ENCODE data around the gene SYT17. TPM values are rescaled to one million over a fixed set of nuclear protein-coding genes. Genes with fewer than 3 reads are reported as not detected.

The SYT17 gene
- total RNA-seq, 4 donors from 2014 or later, result 0.29 to 4.4 (median 2.2) TPM

GRCh38 chr16:19145010-19145409 is 23.0 kb upstream of the SYT17 start:
- intact Hi-C loops (cut with DNase I; ENCODE audit: low total_unique reads), result no loop called here

GRCh38 chr16:19147126-19147525 is 20.9 kb upstream of the SYT17 start:
- intact Hi-C loops (cut with DNase I; ENCODE audit: low total_unique reads), result no loop called here
- TF ChIP-seq CTCF (IDR thresholded peaks at IDR 0.05), result no peak
- TF ChIP-seq POLR2A (IDR thresholded peaks at IDR 0.05), result no peak
- no peaks in the 10 kb centered on the region for H3K9me3 ChIP-seq
- H3K4me1 ChIP-seq, result no peaks in the 10 kb centered on the region
- H3K27ac ChIP-seq, result no peak overlapping the region
- no peaks in the 10 kb centered on the region for H3K27me3 ChIP-seq
- DNase-seq, result no peak
- H3K4me3 ChIP-seq, result no peak overlapping the region
- no peaks in the 10 kb centered on the region for H3K36me3 ChIP-seq

More at GRCh38 chr16:19145010-19145409, 23.0 kb upstream of the SYT17 start:
- TF ChIP-seq POLR2A (IDR thresholded peaks at IDR 0.05) (no peak), CTCF (IDR thresholded peaks at IDR 0.05) (no peak)
- Histone ChIP-seq H3K4me3 (no peak overlapping the region), H3K4me1 (no peaks in the 10 kb centered on the region), H3K27me3 (no peaks in the 10 kb centered on the region), H3K9me3 (no peaks in the 10 kb centered on the region), H3K27ac (no peak overlapping the region), H3K36me3 (no peaks in the 10 kb centered on the region)
- DNase-seq, result no peak

DNA sequence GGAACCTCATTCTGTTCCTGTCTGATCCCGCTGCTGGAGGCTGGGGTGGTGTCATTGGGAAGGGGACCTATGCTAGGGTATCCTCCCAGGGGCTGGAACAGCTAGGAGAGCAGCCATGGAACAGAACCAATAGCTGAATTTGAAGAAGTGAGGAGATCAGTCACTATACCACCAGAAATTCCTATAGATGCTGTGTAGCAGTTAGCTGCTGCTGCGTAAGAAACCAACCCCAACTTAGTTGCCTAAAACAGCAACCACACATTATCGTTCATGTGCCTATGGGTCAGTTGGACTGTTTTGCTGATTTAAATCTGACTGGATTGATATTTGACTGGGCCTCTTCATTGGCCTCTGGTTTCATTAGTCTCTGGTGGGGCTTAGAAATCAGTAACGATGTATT is 20.4 kb upstream of the SYT17 start:
- no peaks in the 10 kb centered on the region for H3K36me3 ChIP-seq
- no peak overlapping the region for H3K4me3 ChIP-seq
- no peaks in the 10 kb centered on the region for H3K27me3 ChIP-seq
- no peaks in the 10 kb centered on the region for H3K9me3 ChIP-seq
- DNase-seq, result no peak
- intact Hi-C loops (cut with DNase I; ENCODE audit: low total_unique reads), result no loop called here
- H3K27ac ChIP-seq, result no peak overlapping the region
- H3K4me1 ChIP-seq, result no peaks in the 10 kb centered on the region
- TF ChIP-seq POLR2A (IDR thresholded peaks at IDR 0.05), result no peak
- TF ChIP-seq CTCF (IDR thresholded peaks at IDR 0.05), result no peak

DNA sequence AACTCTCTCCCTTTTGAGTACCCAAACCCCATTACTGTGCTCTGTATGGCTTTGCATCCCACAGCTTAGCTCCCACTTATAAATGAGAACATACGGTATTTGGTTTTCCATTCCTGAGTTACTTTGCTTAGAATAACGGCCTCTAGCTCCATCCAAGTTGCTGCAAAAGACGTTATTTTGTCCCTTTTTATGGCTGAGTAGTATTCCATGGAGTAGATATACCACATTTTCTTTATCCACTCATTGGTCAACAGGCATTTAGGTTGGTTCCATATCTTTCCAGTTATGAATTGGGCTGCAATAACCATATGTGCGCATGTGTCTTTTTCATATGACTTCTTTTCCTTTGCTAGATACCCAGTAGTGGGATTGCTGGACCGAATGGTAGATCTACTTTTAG is 19.9 kb upstream of the SYT17 start:
- DNase-seq, result no peak
- no peak overlapping the region for H3K4me3 ChIP-seq
- H3K27ac ChIP-seq, result no peak overlapping the region
- no peaks in the 10 kb centered on the region for H3K36me3 ChIP-seq
- no peaks in the 10 kb centered on the region for H3K27me3 ChIP-seq
- TF ChIP-seq POLR2A (IDR thresholded peaks at IDR 0.05) (no peak), CTCF (IDR thresholded peaks at IDR 0.05) (no peak)
- intact Hi-C loops (cut with DNase I; ENCODE audit: low total_unique reads), result no loop called here
- no peaks in the 10 kb centered on the region for H3K9me3 ChIP-seq
- no peaks in the 10 kb centered on the region for H3K4me1 ChIP-seq

- intact Hi-C loops (cut with DNase I; ENCODE audit: low total_unique reads), result no loop called here
- Histone ChIP-seq H3K36me3 (no peaks in the 10 kb centered on the region), H3K4me3 (no peak overlapping the region), H3K9me3 (no peaks in the 10 kb centered on the region), H3K27ac (no peak overlapping the region), H3K4me1 (no peaks in the 10 kb centered on the region), H3K27me3 (no peaks in the 10 kb centered on the region)
- DNase-seq, result no peak
- TF ChIP-seq CTCF (IDR thresholded peaks at IDR 0.05), result no peak
- TF ChIP-seq POLR2A (IDR thresholded peaks at IDR 0.05), result no peak
Observed at GRCh38 chr16:19151310-19151709, 16.7 kb upstream of the SYT17 start.
